Activated CD4-positive, alpha-beta T cell treated with anti-CD3 and anti-CD28 coated beads, Interleukin-2, Interleukin-6, amounts not matched to agents 100 ng/mL and 50 ng/mL, durations not matched to agents 16 hours and 8 hours (primary cell): Measurements from ENCODE around the gene PTPN23.
"Not testable (repeated sequence)": the region's sequence is repeated elsewhere in the genome, so short reads cannot be mapped to it uniquely, and the experiment has no call there.

Experiments used
- DNase-seq: peaks from one replicate; pipeline ENCODE4 v3.0.0-alpha.2; 2020

The PTPN23 gene

DNA sequence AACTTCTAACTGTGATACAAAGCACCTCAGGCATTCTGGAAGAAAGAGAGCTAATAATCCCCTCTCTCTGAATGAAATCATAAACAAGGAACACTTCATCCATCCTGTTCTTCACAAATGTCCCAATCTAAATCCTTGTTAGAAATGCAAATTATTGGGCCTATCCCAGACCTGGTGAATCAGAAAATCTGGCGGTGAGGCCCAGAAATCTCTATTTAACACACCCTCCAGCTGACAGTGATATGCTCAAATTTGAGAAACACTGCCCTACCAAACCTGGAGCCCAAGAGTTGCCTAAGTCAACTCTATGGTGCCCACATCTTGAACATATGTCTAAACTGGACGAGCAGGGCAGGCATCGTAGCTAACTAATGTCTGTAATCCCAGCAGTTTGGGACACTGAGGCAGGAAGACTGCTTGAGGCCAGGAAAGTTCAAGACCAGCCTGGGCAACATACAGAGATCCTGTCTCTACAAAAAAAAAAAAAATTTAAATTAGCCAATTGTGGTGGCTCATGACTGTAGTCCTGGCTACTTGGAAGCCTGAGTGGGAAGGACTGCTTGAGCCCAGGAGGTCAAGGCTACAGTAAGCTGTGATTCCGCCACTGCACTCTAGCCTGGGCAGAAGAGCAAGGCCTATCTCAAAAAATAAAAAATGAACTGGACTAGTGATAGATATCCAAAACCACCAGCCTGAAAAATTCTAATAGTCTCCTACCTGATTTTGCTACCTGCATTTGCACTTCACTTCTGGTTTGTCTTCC is 71.8 kb downstream of the PTPN23 start:
- DNase-seq: no peak

GRCh38 chr3:47455806-47456452 is 75.1 kb downstream of the PTPN23 start:
- DNase-seq: no peak

DNA sequence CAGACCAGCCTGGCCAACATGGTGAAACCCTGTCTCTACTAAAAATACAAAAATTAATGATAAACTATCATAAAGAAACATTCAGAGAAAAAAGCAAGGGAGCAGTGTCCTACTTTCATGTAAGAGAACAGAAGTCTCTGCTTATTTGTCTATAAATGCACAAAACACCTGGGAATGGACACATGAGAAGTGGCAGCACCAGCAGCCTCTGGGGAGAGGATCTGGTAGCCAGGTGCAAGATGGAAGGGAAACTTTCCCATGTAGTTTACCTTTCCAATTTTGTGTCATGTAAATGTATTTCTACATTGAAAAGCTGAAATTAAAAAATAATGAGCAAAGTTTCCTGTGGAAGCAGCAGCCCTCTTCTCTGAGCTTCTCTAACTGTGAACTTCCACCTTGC is 76.2 kb downstream of the PTPN23 start:
- no peak for DNase-seq

GRCh38 chr3:47459534-47460085 is 78.8 kb downstream of the PTPN23 start:
- not testable (repeated sequence) for DNase-seq
